OCI-LY3 (cell line): Measurements from ENCODE around the gene RBM20.

Experiments used
- H2AFZ ChIP-seq: fragments of 200-600, 300-600 bp; shearing (Covaris generic); 2 replicates; pipeline ENCODE4 v1.6.0; 2014; ENCODE audit warnings: antibody characterized with exemption, low read depth, low read length
- H3K27ac ChIP-seq: fragments of 200-600, 300-600 bp; sonication (generic); 2 replicates; pipeline ENCODE4 v1.5.1; 2014; ENCODE audit warnings: mild to moderate bottlenecking, low read length, moderate library complexity, mixed read lengths
- H3K27me3 ChIP-seq: fragments of 200-600, 300-600 bp; sonication (generic); 2 replicates; pipeline ENCODE4 v1.6.1; 2014; ENCODE audit warnings: low read depth, low read length, mixed read lengths
- H3K36me3 ChIP-seq: fragments of 200-600, 300-600 bp; sonication (generic); replicated peaks from 2 replicates; pipeline ENCODE3; 2014; ENCODE audit warnings: low read depth, low read length, mixed read lengths
- H3K4me1 ChIP-seq: fragments of 300-600, 200-600 bp; sonication (generic); 2 replicates; pipeline ENCODE4 v1.6.1; 2014; ENCODE audit warnings: low read length, mixed read lengths
- H3K4me2 ChIP-seq: fragments of 200-600, 300-600 bp; sonication (generic); 2 replicates; pipeline ENCODE4 v1.6.1; 2014; ENCODE audit warnings: low read length, mixed read lengths
- H3K4me3 ChIP-seq: fragments of 300-600, 200-600 bp; sonication (generic); 2 replicates; pipeline ENCODE4 v1.5.1; 2014; ENCODE audit warnings: antibody characterized with exemption, mild to moderate bottlenecking, low read length, moderate library complexity
- H3K79me2 ChIP-seq: fragments of 300-600, 200-600 bp; shearing (Covaris generic); 2 replicates; pipeline ENCODE4 v1.6.1; 2014; ENCODE audit warnings: mild to moderate bottlenecking, low read length, mixed read lengths
- H3K9ac ChIP-seq: fragments of 300-600, 200-600 bp; shearing (Covaris generic); 2 replicates; pipeline ENCODE4 v1.6.0; 2014; ENCODE audit warnings: mild to moderate bottlenecking, low read length, moderate library complexity
- H3K9me3 ChIP-seq: fragments of 200-600, 300-600 bp; shearing (Covaris generic); 2 replicates; pipeline ENCODE4 v1.6.1; 2014; ENCODE audit warnings: low read length, mixed read lengths; ENCODE audit not compliant: insufficient read depth
- H4K20me1 ChIP-seq: fragments of 200-600, 300-600 bp; sonication (generic); 2 replicates; pipeline ENCODE4 v1.6.1; 2016; ENCODE audit warnings: low read length, mixed read lengths; ENCODE audit not compliant: insufficient read depth
- CTCF ChIP-seq: fragments of 200-600, 300-600 bp; sonication (generic); IDR thresholded peaks from 2 replicates; pipeline ENCODE4 v1.5.1; 2014; ENCODE audit warnings: antibody characterized with exemption, low read length, low read depth
- EZH2phosphoT487 ChIP-seq: fragments of 200-600 bp; shearing (Covaris generic); IDR thresholded peaks from 2 replicates; pipeline ENCODE4 v1.6.1; 2018; ENCODE audit warnings: antibody characterized with exemption, mixed run types, low read depth

Gene RBM20

GRCh38 chr10:110833234-110833940 lies 189.3 kb downstream of the RBM20 start:
- Histone ChIP-seq H3K4me1 (peaks cover 30% of the 10 kb centered on the region), H2AFZ (no peak overlapping the region), H3K27ac (no peak overlapping the region), H3K4me2 (no peak overlapping the region), H3K79me2 (no peaks in the 10 kb centered on the region), H3K9ac (no peak overlapping the region), H3K4me3 (no peak overlapping the region), H4K20me1 (no peaks in the 10 kb centered on the region), H3K9me3 (no peaks in the 10 kb centered on the region), H3K36me3 (no peaks in the 10 kb centered on the region), H3K27me3 (no peaks in the 10 kb centered on the region; the same call in 1 of the 2 replicates)
- no peak for TF ChIP-seq CTCF
- TF ChIP-seq EZH2phosphoT487, result no peak

GRCh38 chr10:110833941-110834628 lies 189.9 kb downstream of the RBM20 start:
- Histone ChIP-seq H2AFZ (no peak overlapping the region), H3K4me2 (no peak overlapping the region), H4K20me1 (no peaks in the 10 kb centered on the region), H3K27me3 (no peaks in the 10 kb centered on the region; the same call in 1 of the 2 replicates), H3K9me3 (no peaks in the 10 kb centered on the region), H3K79me2 (no peaks in the 10 kb centered on the region), H3K4me1 (peaks cover 28% of the 10 kb centered on the region), H3K4me3 (no peak overlapping the region), H3K9ac (no peak overlapping the region), H3K36me3 (no peaks in the 10 kb centered on the region), H3K27ac (no peak overlapping the region)
- TF ChIP-seq EZH2phosphoT487, result no peak
- no peak for TF ChIP-seq CTCF

GRCh38 chr10:110834629-110835301 lies 190.6 kb downstream of the RBM20 start:
- Histone ChIP-seq H3K9ac (no peak overlapping the region), H4K20me1 (no peaks in the 10 kb centered on the region), H3K9me3 (no peaks in the 10 kb centered on the region), H3K4me3 (no peak overlapping the region), H3K27ac (no peak overlapping the region), H3K27me3 (no peaks in the 10 kb centered on the region), H2AFZ (no peak overlapping the region), H3K4me2 (no peak overlapping the region), H3K4me1 (peaks cover 22% of the 10 kb centered on the region), H3K79me2 (no peaks in the 10 kb centered on the region), H3K36me3 (no peaks in the 10 kb centered on the region)
- no peak for TF ChIP-seq EZH2phosphoT487
- TF ChIP-seq CTCF, result no peak

GRCh38 chr10:110835841-110836240 lies 191.7 kb downstream of the RBM20 start:
- no peak overlapping the region for H3K9ac ChIP-seq
- no peak overlapping the region for H3K4me2 ChIP-seq

More at GRCh38 chr10:110835841-110836240, 191.7 kb downstream of the RBM20 start:
- H3K27me3 ChIP-seq, result no peaks in the 10 kb centered on the region
- no peaks in the 10 kb centered on the region for H3K79me2 ChIP-seq
- H3K4me3 ChIP-seq, result no peak overlapping the region
- no peaks in the 10 kb centered on the region for H3K36me3 ChIP-seq
- no peak overlapping the region for H2AFZ ChIP-seq
- H3K27ac ChIP-seq, result no peak overlapping the region
- TF ChIP-seq EZH2phosphoT487, result no peak
- TF ChIP-seq CTCF, result no peak
- H4K20me1 ChIP-seq, result no peaks in the 10 kb centered on the region
- peaks cover 17% of the 10 kb centered on the region for H3K4me1 ChIP-seq
- H3K9me3 ChIP-seq, result no peaks in the 10 kb centered on the region
